Central memory CD4-positive, alpha-beta T cell (primary cell): ENCODE data around the gene PLA2G3.
"Not testable (repeated sequence)": the region's sequence is repeated elsewhere in the genome, so short reads cannot be mapped to it uniquely, and the experiment has no call there.

Experiments
- DNase-seq: peaks from one replicate; pipeline ENCODE4 v3.0.0; 2022

PLA2G3 gene

DNA sequence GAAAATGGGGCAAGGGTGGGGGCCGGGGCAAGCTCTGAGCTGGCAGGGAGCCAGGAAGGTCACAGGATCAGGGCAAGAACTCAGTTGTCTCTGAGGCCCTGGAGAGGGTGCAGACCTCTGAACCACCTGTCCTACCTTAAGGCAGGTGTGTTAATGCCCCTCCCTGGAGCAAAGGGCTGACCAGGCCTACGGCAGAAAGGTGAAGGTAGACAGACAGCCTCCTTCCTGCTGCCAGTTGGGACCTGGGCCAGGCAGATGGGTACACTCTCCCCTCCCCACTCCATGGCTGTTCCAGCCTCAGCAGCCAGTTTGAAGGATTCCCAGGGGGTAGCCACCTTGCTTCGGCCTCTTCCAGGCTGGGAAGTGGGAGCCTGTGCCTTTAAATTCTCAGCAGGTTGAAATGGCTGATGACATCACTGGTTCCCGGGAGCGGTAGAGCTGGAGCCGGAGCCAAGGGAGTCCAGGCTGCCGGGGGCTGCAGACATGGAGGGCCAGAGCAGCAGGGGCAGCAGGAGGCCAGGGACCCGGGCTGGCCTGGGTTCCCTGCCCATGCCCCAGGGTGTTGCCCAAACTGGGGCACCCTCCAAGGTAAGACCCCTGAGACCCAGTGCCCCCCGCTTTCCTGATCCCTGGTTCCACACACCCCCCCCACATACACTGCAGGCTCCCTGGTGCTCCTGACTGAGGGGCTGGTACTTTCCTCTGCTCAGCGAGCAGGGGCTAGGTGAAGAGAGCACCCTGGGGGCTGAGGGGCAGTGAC lies 17.6 kb downstream of the PLA2G3 start, which contains the start of gene INPP5J:
Gene INPP5J (plus strand): TSS at position 435 of the 760 bp plus-strand sequence. CDS start 49 bp downstream, at position 484.
- no peak for DNase-seq

DNA sequence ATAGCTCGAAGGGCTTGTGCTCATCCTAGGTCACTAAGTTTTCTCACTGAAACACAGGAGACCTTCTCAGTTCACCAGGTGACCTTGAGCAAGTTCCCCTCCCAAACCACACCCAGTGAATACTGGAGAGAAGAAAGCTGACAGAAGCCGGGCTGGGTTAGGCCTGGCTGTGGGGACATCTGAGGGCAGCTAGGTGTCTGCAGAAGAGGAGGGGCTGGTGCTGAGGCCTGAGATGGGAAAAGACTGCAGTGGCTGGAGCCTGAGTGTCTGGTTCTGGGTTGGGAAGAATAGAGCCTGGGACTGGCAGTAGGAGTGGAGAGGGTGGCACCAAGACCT lies 18.1 kb downstream of the PLA2G3 start:
- DNase-seq = no peak

DNA sequence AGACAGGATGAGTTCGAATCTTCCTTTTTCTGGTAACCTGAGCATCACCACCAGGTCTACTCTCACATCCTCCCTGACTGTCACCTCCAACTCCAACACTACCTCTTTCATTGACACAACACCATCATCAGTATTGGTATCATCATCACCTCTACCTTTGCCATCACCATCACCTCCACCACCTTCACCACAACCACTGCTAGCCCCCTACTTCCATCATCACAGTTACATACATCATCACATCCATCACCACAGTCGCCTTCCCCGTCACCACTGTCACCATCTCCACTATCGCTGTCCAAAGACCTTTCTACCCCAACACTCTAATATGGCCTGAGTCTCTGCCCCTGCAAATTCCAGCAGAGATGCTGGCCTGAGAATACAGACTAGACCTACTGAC lies 18.9 kb downstream of the PLA2G3 start:
- DNase-seq = no peak

DNA sequence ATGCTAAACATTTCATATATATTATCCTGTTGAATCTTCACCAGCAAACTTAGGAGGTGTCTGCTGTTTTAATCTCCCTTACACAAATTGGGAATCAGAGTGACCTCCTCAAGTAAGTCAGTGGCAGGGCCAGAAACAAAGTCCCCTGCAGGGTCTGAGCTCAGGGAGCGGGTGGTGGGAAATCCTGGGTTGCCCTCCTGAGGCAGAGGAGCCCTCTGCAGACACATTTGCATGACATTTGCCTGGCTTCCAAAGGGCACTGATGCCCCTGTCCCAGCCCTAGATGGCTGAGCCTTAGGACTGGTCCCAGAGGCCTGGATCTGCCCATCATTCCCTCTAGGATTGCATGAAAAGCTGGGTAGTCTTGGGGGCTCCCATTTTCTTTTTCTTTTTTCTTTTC lies 19.7 kb downstream of the PLA2G3 start:
- no peak for DNase-seq

DNA sequence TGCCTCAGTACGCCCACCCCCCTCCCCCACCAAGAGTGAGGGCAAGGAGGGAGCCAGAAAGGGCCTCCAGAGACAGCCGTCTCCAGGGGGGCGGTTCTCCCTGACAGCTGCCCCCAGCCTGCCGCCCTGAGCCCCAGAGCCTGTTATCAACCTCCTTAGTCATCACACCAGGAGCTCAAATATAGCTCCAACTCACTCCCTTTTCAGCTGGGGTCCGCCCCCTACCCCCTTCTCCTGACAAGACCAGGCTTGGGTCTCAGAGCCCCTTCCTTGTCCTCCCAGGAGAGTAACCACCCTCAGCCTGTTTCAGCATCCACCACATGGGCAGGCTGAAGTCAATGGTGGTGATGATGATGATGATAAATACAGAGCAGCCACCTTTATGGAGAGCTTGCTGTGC lies 20.1 kb downstream of the PLA2G3 start:
- DNase-seq = no peak

DNA sequence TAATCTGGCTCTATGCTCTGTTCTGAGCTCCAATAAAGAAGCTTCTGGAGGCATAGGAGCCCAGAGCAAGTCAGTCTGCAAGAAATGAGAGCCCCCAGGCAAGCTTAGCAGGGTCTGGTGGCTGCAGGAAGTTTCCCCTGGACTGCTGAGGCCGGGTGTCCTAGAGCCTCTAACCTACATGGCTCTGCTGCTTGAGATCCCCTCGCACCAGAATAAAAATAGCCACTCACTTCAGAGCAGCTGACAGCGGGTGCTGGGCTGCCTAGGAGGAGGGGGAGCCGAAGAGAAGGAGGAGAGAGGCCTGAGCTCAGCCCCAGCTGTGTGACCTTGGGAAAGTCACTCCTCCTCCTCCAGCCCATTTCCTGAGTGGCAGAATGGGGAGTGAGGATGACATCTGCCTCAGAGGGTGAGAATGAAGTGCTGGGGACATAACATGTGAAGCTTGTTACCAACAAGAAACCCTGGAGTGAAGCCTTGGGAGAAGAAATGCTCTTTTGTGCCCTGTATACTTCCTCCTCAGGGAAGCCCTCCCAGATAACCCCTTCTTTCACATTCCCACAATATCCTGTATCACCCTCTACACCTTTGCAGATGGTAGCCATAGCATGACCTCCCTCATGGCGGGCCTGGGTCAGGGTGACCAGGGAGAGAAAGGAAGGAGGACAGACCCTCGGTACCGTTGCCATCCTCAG lies 21.1 kb downstream of the PLA2G3 start:
- no peak for DNase-seq

DNA sequence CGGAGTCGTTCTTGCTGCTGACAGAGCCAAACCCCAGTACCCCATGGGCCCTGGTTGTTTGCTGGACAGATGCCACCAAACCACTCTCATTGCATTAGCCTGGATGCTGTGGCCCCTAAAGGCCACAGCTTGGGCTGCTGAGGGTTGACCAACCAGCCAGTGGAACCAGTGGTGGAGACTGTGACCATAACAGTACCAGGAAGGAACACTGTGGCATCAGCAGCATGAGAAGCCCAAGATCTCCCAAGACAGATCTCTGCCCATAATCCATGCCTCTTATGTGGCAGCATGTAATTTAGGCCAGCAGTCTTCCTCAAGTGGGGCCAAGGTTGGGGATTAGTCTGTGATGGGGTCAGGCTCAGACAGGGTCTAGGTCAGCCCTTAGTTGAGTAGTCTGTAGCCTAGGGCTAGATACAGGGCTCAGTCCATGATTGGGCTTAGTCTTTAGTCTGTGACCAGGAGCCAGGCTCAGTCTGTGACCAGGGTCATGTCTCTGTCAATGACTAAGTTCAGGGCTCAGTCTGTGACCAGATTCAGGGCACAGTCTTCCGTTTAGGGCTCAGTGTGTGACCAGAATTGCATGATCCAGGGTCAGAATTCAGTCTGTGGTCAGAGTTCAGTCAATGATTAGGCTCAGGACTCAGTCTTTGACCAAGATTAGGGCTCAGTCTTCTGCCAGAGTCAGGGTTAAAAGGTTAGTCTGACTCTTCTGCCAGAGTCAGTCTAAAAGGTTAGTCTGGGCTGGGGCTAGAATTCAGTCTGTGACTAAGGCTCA lies 22.1 kb downstream of the PLA2G3 start:
- DNase-seq = no peak

DNA sequence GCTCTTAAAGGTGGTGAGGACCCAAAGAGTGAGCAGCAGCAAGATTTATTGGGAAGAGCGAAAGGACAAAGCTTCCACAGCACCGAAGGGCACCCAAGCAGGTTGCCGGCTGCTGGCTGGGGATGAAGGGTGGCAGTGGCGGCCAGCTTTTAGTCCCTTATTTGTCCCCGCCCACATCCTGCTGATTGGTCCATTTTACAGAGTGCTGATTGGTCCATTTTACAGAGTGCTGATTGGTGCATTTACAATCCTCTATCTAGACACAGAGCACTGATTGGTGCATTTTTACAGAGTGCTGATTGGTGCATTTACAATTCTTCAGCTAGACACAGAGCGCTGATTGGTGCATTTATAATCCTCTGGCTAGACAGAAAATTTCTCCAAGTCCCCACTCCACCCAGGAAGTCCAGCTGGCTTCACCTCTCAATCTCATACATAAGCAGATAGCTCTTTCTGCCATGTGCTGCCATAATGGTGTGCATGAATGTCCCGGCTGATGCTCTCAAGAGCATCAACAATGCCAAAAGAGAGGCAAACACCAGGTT lies 27.7 kb downstream of the PLA2G3 start:
- not testable (repeated sequence) for DNase-seq

DNA sequence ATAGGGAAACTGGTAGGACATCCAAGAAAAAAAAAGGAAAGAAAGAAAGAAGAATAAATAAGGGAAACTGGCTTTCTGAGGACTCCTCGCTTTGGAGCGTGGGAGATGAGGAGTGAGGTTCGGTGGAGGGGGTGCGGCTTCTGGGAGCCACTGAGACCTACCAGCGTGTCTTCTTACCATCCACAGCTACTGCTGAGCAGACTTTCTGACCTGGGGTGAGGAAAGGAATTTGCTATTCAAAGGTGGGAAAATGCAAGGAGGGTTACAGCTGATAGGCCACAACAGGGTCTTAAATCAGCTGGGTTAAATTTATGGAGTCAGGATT lies 32.5 kb downstream of the PLA2G3 start:
- DNase-seq = no peak

DNA sequence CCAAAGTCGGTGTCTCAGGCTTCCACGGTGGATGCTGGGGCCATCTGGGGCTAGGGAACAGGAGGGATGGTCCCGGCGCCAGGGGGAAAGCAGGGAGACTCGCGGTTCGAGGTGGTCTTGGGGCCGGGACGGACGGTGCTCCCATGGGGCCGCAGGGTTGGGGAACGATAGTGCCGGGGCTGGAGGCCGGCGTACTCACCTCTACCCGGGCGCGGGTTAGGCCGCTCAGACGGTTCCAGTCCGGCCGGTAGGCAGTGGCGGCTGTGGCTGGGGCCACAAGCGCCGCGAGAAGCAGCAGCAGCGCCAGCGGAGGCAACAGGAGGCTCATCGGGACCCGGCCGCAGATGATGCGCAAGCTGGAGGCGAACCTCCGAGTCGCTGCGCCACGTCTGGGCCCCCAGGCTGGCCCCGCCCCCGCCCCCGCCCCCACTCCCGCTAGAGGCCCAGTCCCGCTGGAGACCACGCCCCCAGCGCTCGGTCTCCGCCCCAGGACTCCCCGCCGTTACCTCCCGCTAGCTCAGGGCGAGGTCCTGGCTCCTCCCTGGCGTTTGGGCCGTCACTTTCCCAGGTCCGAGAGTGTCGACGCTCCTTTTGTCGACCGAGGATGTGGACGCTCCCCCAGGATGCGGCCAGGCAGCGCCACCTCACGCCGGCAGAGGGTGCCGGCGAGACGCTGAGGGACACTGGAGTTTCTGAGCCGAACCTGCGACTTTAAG lies 33.0 kb downstream of the PLA2G3 start, which contains the start of gene SELENOM:
Gene SELENOM (minus strand): TSS at position 391 of the 716 bp plus-strand sequence. CDS start 63 bp downstream, at position 328.
- peak; percentile 83 for DNase-seq

DNA sequence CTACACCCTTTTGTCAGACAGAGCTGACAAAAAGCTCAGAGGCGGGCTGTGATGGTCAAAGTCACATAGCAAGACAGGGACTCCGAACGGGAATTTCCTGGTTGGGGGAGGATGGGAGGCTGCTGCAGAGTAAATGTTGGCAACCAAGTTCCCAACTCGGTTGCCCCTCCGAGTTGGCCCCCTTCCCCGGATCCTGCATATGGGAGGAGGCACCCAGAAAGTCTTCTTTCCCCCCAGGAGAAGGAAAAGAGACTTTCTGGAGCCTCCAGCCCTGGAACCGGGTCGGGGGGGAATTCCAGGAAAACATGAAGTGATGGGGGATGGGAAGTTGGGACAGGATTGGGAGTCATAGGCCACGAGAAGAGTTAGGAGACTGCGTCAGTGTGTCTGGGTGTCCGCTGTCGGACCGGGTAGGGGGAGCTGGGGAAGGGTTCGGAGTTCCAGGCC lies 33.6 kb downstream of the PLA2G3 start:
- no peak for DNase-seq

DNA sequence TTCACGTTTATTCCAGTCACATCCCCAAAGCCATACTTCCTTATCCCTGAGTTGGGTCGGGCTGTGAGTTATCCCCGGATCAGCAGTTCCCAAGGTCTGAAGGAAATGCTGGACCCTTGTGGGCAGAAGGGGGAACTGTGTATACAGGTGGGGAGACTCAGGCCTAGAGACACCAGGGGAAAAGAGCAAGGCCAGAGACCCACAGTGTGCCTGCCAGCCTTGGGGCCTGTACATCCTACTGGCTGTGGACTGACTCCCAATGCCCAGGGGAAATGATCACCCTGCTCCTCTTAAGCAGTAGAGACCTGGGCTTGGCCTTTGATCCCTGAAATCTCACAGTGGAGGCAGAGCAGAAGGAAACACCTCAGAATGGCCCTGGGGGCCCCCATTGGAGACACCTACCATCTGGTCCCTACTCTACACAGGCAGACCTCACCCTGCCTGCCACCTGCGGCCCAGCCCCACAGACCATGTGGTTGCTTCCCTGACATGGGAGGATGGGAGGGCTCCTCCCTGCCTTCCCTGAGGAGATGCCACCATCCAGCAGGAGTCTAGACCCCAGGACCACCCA lies 34.2 kb downstream of the PLA2G3 start:
- DNase-seq = no peak

DNA sequence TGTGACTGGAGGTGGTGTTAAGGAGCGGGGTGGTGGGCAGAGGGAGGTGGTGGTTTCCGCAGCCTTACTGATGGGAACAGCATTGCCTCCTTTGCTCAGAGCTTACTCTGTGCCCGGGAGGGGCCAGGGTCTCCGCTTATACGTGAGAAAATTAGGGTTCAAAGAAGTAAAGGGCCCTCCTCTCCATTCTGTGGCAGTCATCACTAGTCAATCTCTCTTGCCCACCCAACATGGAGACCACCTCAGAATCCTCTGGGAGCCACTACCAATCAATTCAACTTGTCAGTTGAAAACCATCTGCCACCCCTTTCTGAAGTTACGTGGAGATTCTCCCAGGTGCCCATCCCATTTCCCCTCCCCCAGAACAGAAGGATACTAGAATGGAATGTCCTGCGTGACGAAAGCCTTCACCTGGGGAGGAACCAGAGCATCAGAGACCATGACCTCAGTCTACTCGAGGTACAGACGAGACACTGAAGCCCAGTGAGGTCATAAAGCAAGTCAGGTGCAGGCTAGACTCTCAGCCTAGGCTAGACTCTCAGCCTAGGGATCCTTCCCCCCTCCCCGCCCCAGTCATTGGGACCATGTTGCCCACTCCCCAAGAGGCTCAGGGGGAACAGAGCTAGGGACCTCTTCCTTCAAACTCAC lies 34.9 kb downstream of the PLA2G3 start:
- no peak for DNase-seq

DNA sequence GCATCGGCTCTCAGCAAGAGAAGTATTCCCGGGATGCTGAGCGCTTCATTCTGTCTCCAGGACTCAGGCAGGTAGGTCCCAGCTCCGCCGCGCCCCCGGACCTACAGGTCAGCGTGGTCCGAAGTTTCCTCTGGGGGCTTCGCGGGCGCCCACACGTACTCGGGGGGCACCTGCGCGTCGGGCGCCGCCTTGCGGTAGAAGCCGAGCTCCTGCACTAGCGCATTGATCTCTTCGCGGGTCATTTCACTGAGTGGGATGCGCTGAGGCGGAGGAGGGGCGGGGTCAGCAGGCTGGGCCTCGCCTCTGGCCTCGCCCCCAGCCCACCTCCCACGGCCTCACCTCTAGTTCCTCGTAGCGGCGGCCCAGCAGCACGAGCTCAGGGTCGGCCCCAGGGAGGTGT lies 35.4 kb downstream of the PLA2G3 start:
- DNase-seq = no peak

DNA sequence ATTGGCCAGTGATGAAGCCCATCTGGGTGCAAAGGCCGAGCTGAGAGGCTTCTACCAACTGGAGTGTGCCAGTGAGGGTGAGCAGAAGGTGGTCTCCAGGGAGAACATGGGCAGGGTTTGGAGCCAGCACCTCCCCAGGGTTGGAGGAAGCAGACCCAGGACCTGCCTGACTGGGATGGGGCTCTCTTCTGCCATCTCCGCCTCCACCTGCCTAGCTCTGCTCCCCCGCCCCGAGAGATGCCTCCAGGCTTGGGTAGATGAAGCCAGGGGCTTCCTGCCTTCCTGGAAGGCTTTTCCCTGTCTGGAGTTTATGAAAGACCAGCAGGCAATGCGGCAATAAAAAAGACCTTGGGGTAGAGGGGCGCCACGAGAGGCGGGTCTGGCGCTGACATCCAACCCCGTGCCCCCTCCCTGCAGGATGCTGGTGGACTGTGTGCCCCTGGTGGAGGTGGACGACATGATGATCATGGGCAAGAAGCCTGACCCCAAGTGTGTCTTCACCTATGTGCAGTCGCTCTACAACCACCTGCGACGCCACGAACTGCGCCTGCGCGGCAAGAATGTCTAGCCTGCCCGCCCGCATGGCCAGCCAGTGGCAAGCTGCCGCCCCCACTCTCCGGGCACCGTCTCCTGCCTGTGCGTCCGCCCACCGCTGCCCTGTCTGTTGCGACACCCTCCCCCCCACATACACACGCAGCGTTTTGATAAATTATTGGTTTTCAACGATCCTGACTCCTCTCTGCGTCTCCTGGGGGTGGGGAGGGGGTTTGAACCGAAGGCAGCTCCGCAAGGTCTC lies 36.2 kb downstream of the PLA2G3 start:
- no peak for DNase-seq

DNA sequence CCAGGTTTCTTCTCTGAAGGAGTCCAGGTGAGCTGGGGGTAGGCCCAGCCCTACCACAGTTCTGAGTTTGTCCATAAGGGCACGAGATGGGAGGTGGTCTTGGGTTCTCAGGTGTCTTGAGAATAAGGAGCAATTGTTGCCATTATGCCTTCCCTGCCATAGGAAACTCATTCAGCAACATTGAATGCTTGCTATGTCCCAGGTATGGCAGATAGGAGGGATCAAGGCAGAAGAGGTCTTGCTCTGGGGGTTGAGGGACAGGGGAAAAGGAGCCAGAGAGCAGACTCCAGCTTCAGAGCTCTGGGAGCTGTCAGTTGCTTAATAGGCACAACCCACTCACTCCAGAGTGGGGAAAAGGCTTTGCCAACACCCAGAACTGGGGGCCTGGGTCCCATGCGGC lies 37.2 kb downstream of the PLA2G3 start:
- no peak for DNase-seq

DNA sequence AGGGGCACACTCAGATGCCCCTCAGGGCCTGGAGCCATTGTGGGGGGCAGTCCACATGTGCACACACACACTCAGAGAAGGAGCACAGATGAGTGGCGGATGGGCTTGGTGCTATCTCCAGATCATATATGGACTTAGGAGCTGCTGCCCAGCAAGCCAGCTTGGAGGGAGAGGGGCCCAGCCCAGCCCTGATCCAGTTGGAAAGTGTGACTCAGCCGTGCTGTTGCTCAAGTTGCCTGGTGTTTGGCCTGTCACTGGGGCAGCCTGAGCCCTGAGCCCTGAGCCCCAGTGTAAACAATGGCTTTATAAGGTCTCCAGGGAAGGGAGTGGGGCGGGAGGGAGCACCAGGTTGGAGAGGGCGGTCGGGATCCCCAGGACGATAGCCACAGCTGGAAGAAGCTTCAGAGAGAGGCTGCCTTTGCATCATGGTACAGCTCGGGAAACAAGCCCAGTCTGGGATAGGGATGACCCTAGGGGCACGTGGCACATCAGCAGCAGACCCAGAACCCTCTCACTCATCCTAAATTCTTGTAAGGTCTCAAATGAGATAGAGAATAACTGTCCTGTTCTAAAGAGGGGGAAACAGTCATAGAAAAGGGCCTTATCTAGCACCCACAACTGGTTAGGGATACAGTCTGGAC lies 37.7 kb downstream of the PLA2G3 start:
- no peak for DNase-seq

DNA sequence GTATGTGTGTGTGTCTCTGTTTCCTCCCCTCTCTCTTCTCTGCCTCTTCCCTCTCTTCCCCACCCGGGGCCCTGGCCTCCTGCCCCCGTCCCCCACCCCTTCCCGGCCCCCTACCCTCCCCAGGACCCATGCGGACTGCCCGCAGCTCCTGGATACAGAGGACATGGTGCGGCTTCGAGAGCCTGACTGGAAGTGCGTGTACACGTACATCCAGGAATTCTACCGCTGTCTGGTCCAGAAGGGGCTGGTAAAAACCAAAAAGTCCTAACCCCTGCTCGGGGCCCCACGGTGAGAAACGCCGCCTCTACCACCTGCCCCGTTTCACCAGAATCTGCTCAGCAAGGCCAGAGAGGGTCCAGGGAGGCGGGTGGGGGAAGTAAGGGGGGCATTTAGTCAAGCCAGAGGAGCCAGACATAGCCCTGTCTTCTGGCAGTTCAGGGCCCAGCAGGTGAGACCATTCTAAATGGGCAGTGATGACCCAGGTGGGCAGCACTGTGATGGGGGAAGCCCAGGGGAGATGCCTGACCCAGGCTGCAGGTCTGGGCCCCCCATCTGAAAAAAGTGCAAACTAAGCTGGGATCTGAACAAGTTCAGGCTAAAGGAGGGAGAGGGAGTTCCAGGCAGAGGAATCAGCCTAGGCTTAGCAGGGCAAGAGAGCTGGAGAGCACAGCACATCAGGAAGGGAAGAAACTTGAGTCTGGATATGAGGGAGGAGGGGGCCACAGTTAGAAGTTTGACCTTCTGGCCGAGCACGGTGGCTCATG lies 39.4 kb downstream of the PLA2G3 start:
- DNase-seq = no peak
